A549 treated with AZD2906 at 1 μM for 4 hours (cell line): Measurements from ENCODE around the gene KAZN. TPM values are rescaled to one million over a fixed set of nuclear protein-coding genes. Genes with fewer than 3 reads are reported as not detected.

Experiments used
- total RNA-seq: library from RNA; stranded (reverse); fragments of 200-300 nt; extraction: Qiagen RNA extraction; gene quantifications from 5 replicates; pipeline ENCODE4 v1.2.3, GENCODE V29; 2022

Gene KAZN
- total RNA-seq, result 3.0 to 4.0 TPM (median 3.4 TPM) in 5 replicates

GRCh38 chr1:14598498-14599182 is at the start of gene KAZN:
KAZN (plus strand) TSS chr1:14598685.

GRCh38 chr1:15153184-15153841 is 554.8 kb downstream of the KAZN start, which contains the start of gene TMEM51:
TMEM51 (plus strand) TSS chr1:15153747; CDS start chr1:15215088, 61,341 bp downstream.

